GM12878 (cell line): Measurements from ENCODE around the gene SEC24C. TPM values are rescaled to one million over a fixed set of nuclear protein-coding genes. Genes with fewer than 3 reads are reported as not detected.

ENCODE experiments used
- ATAC-seq: fragments of 200-7000 bp; cut with Tn5 transposase; 3 replicates; pipeline ENCODE4 v1.9.1; 2020; ENCODE audit warnings: mild to moderate bottlenecking, moderate library complexity
- BruUV-seq: library from RNA; stranded (reverse); fragments of 400-500 nt; replicated peaks from 2 replicates; lab custom pipeline; 2021; lab: Mats Ljungman, UMichigan
- CTCF ChIA-PET: fragments of 300-600 bp; sonication (Branson Sonifier 250); formaldehyde crosslinking; extraction: SDS; loops from one replicate; lab custom pipeline; 2021; ENCODE audit warnings: inconsistent platforms; lab: Yijun Ruan, JAX
- POLR2A ChIA-PET: fragments of 350-600 bp; formaldehyde crosslinking; extraction: SDS; loops from one replicate; lab custom pipeline; 2021; ENCODE audit warnings: inconsistent platforms; lab: Charles Lee
- RAD21 ChIA-PET: fragments of 300-600 bp; sonication (Branson Sonifier 250); formaldehyde crosslinking; loops from one replicate; lab custom pipeline; 2023; ENCODE audit warnings: antibody characterized with exemption; ENCODE audit not compliant: unreplicated experiment; lab: Charles Lee
- SMC1A ChIA-PET: fragments of 300-600 bp; sonication (Branson Sonifier 250); formaldehyde crosslinking; loops from one replicate; lab custom pipeline; 2023; ENCODE audit not compliant: unreplicated experiment, uncharacterized antibody; lab: Charles Lee
- DNase-seq: peaks from one replicate; pipeline ENCODE4 v3.0.0-alpha.2; 2011; ENCODE audit warnings: low read depth, low spot score
- FAIRE-seq: peaks from 3 replicates; lab custom pipeline; 2011; peaks lifted over from hg19 to GRCh38; lab: Jason Lieb, UNC
- H2AFZ ChIP-seq: 2 replicates; pipeline ENCODE4 v1.6.0; 2011; ENCODE audit warnings: low read depth, low read length, control low read depth; ENCODE audit not compliant: control insufficient read depth
- H3K27ac ChIP-seq: 2 replicates; pipeline ENCODE4 v1.5.1; 2011; ENCODE audit warnings: control low read depth; ENCODE audit not compliant: control insufficient read depth, insufficient read depth
- H3K27me3 ChIP-seq, 2 experiments: replicated peaks in 1 of 2; 2 replicates each; pipeline versions ENCODE4 v1.6.0 to v1.6.1; 2011; ENCODE audit warnings: low read length in 1 of 2; ENCODE audit not compliant: control insufficient read depth in 2 of 2, insufficient read depth in 2 of 2
- H3K36me3 ChIP-seq, 2 experiments: 2 replicates each; pipeline ENCODE4 v1.5.1; 2011; ENCODE audit warnings: low read length in 1 of 2; ENCODE audit not compliant: control insufficient read depth in 2 of 2, insufficient read depth in 2 of 2
- H3K4me1 ChIP-seq: 2 replicates; pipeline ENCODE4 v1.6.1; 2011; ENCODE audit warnings: mild to moderate bottlenecking, low read length, moderate library complexity, mixed read lengths; ENCODE audit not compliant: control insufficient read depth, insufficient read depth
- H3K4me2 ChIP-seq: 2 replicates; pipeline ENCODE4 v1.6.0; 2011; ENCODE audit warnings: control low read depth; ENCODE audit not compliant: control insufficient read depth, insufficient read depth
- H3K4me3 ChIP-seq: fragments of 200-600 bp; sonication (generic); 2 replicates; pipeline ENCODE4 v1.5.1; 2016
- H3K79me2 ChIP-seq: 2 replicates; pipeline ENCODE4 v1.6.0; 2011; ENCODE audit warnings: low read length; ENCODE audit not compliant: control insufficient read depth, insufficient read depth
- H3K9ac ChIP-seq: 2 replicates; pipeline ENCODE4 v1.8.0; 2011; ENCODE audit warnings: low read length, control low read depth, mixed read lengths; ENCODE audit not compliant: control insufficient read depth, insufficient read depth
- H3K9me3 ChIP-seq: replicated peaks from 3 replicates; pipeline ENCODE4 v1.5.1; 2011; ENCODE audit warnings: mild to moderate bottlenecking, low read length; ENCODE audit not compliant: control insufficient read depth, insufficient read depth
- H4K20me1 ChIP-seq: 2 replicates; pipeline ENCODE4 v1.6.0; 2011; ENCODE audit not compliant: control insufficient read depth, insufficient read depth
- BHLHE40 ChIP-seq, 2 experiments: fragments of 450-650 bp in 1 of 2; IDR thresholded peaks; 2 replicates each; pipeline ENCODE4 v1.6.1; 2011 to 2017; ENCODE audit warnings: low read depth in 2 of 2, borderline replicate concordance in 1 of 2, improper control_type of control experiment in 1 of 2, low read length in 1 of 2, mild to moderate bottlenecking in 1 of 2
- CBX5 ChIP-seq: sonication (generic); IDR thresholded peaks from 2 replicates; pipeline ENCODE4 v1.6.1; 2016; ENCODE audit warnings: low read depth, moderate library complexity, mild to moderate bottlenecking, inconsistent platforms
- ELK1 ChIP-seq: IDR thresholded peaks from 2 replicates; pipeline ENCODE4 v1.6.1; 2012; ENCODE audit warnings: low read depth, low read length, improper control_type of control experiment
- KDM1A ChIP-seq: fragments of 200-600 bp; sonication (generic); IDR thresholded peaks from 2 replicates; pipeline ENCODE4 v1.6.1; 2016; ENCODE audit warnings: borderline replicate concordance
- NR2C1 ChIP-seq: fragments of 450-650 bp; IDR thresholded peaks from 2 replicates; pipeline ENCODE4 v1.6.1; 2017; ENCODE audit warnings: antibody characterized with exemption, mild to moderate bottlenecking, moderate library complexity
- WGBS: methylation state at CpG from one replicate; pipeline ENCODE4 v1.1.6; 2016; ENCODE audit warnings: low lambda C conversion rate; ENCODE audit not compliant: insufficient replicate concordance, insufficient coverage; ENCODE audit errors: missing lambda C conversion rate; 5-methylcytosine and 5-hydroxymethylcytosine counted together
- in situ Hi-C: fragments of 300-500 bp; cut with MboI; formaldehyde crosslinking; loops from 9 replicates; pipeline ENCODE4 v1.14.3; 2018; ENCODE audit warnings: mixed read lengths
- intact Hi-C: fragments of 100-400 bp; cut with micrococcal nuclease; formaldehyde crosslinking; loops from one replicate; pipeline ENCODE4 v1.14.2; 2022; ENCODE audit not compliant: unreplicated experiment
- polyA plus RNA-seq, 11 experiments: library from polyadenylated mRNA; depleted of rRNA in 4 of 11; unstranded in 6 of 11; stranded (reverse) in 5 of 11; fragments of >200 nt; fragmentation: Nextera tagmentation in 4 of 11; fragmentation: Illumina TruSeq in 1 of 11; extraction: Ambion mirVana in 4 of 11; extraction: Trizol in 1 of 11; gene quantifications; 1 replicate in 1 of 11; 2 replicates in 10 of 11; pipeline versions ENCODE4 v1.2.1 to v1.2.3, GENCODE V29; 2011 to 2016; ENCODE audit warnings: inconsistent platforms in 2 of 11, missing spikeins in 2 of 11, low read depth in 1 of 11
- total RNA-seq, 4 experiments: library from RNA; depleted of rRNA in 3 of 4; stranded (reverse); fragments of >200 nt in 3 of 4; fragmentation: Illumina TruSeq in 1 of 4; extraction: Trizol in 1 of 4; gene quantifications; 2 replicates each; pipeline versions ENCODE4 v1.2.1 to v1.2.3, GENCODE V29; 2013 to 2021
- TF ChIP-seq, protein P1 (sequence below): fragments of 450-650 bp; IDR thresholded peaks from 2 replicates; pipeline ENCODE4 v1.6.1; 2016; ENCODE audit warnings: mild to moderate bottlenecking

The SEC24C gene
- total and polyA plus RNA-seq, 10 of the 15 experiments (the other 5 are each of a cell fraction or from before 2014, with no cell fraction given): 12.7 to 117 (median 73.8) TPM

DNA sequence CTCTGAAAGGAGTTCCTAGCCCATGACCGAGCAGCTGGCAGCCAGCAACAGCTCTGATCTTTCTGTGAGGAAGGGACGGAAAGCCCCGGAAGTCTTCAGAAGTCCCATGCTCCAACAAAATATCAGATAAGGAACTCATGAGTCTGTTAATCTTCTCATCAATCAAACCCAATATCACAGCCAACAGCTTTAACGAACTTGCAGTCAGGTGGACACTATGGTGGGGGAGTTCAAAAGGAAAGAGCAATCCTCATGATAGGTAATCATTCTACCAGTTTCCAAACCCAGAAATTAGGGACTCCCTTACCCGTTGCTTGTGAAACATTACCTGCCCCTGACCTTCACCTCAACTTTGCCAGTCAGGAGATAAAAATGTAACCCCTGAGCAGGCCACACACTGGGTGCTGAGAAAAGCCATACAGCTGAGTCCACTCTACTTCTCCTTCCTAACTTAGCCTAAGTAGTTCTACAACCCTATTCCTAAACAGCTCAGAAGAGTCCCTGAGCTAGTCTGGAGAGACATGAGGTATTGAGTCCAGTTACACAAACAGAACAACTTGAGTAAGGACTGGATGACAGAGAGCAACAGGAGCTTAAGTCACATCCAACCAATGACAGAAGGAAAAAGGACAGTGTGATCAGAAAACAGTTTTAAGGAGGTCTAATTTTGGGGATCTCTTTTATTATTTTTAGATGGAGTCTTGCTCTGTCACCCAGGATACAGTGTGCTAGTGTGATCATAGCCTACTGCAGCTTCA is 65.1 kb downstream of the SEC24C start:
- H3K9ac ChIP-seq: no peak overlapping the region
- H3K4me2 ChIP-seq: 0 out of 2 replicates have a peak overlapping the region, but pooled peaks have one; percentile 39
- ChIA-PET SMC1A (interaction anchor here (0.6 to 3.5 kb wide), 12 partner anchors 9 to 158 kb away, joined by 3 to 31 read pairs (median 4); partner anchors contain the start of genes CHCHD1 and ZSWIM8), CTCF (interaction anchor here (0.6 to 2.5 kb wide), 8 partner anchors 31 to 173 kb away, joined by 3 to 17 read pairs (median 4); no protein-coding TSS in a partner anchor), POLR2A (interaction anchor here (0.6 to 2.8 kb wide), 10 partner anchors 9 to 1451 kb away, joined by 3 to 25 read pairs (median 5); partner anchors contain the start of gene CHCHD1)
- ATAC-seq (no peak), FAIRE-seq (peak; percentile 78), DNase-seq (no peak)
- H3K27me3 ChIP-seq: no peaks in the 10 kb centered on the region
- H3K79me2 ChIP-seq: peaks cover 33% of the 10 kb centered on the region
- in situ Hi-C loops: no loop called here
- H2AFZ ChIP-seq: no peak overlapping the region
- TF ChIP-seq, protein P1, sequence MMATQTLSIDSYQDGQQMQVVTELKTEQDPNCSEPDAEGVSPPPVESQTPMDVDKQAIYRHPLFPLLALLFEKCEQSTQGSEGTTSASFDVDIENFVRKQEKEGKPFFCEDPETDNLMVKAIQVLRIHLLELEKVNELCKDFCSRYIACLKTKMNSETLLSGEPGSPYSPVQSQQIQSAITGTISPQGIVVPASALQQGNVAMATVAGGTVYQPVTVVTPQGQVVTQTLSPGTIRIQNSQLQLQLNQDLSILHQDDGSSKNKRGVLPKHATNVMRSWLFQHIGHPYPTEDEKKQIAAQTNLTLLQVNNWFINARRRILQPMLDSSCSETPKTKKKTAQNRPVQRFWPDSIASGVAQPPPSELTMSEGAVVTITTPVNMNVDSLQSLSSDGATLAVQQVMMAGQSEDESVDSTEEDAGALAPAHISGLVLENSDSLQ: no peak
- TF ChIP-seq BHLHE40 (IDR thresholded peaks at IDR 0.05; ENCODE audit: borderline replicate concordance in 1 of 2, low read depth in 2 of 2, low read length in 1 of 2) (no peak), KDM1A (no peak), CBX5 (no peak), NR2C1 (no peak), ELK1 (no peak)
- TF ChIP-seq, all 136 proteins: peak for 0
- Histone ChIP-seq H3K4me3 (no peak overlapping the region), H3K36me3 (peaks cover 15 to 19% of the 10 kb centered on the region in 2 experiments; a peak in 3 of 4 replicates), H4K20me1 (no peaks in the 10 kb centered on the region), H3K9me3 (no peaks in the 10 kb centered on the region), H3K4me1 (peaks cover 17% of the 10 kb centered on the region), H3K27ac (no peak overlapping the region)
- RAD21 ChIA-PET: interaction anchor here (0.6 to 2.7 kb wide), 9 partner anchors 21 to 280 kb away, joined by 3 to 16 read pairs (median 3); partner anchors contain the start of gene CHCHD1
- intact Hi-C loops: no loop called here
- 73% methylated on average over 5 of the region's 5 CpGs for WGBS
- BruUV-seq: TSS peak; percentile 50
